ENCODE results near the gene PKN2.

DNA sequence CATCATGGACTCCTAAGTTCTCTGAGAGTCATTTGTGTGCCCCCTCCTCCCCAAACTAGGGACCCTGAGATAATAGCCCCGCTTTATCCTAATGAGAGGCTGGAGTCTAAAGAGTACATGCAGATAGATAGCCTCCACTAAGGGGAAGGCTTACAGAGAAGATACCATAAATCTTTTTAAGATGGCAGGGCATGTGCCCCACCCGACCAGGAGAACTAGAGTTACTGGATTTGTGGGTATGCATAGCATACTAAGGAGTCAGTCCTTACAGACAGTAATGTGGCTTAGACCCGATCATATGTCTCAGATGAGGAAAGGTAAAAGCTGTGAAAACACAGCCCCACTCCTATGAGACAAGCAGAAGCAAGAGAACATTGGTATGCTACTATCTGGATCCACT, 25.7 kb upstream of the PKN2 start:
- TF ChIP-seq, protein P1, sequence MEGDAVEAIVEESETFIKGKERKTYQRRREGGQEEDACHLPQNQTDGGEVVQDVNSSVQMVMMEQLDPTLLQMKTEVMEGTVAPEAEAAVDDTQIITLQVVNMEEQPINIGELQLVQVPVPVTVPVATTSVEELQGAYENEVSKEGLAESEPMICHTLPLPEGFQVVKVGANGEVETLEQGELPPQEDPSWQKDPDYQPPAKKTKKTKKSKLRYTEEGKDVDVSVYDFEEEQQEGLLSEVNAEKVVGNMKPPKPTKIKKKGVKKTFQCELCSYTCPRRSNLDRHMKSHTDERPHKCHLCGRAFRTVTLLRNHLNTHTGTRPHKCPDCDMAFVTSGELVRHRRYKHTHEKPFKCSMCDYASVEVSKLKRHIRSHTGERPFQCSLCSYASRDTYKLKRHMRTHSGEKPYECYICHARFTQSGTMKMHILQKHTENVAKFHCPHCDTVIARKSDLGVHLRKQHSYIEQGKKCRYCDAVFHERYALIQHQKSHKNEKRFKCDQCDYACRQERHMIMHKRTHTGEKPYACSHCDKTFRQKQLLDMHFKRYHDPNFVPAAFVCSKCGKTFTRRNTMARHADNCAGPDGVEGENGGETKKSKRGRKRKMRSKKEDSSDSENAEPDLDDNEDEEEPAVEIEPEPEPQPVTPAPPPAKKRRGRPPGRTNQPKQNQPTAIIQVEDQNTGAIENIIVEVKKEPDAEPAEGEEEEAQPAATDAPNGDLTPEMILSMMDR (IDR thresholded peaks at IDR 0.05) = no peak
- TF ChIP-seq POLR2A (IDR thresholded peaks at IDR 0.05) = no peak
